HEK293 (cell line): ENCODE results near the gene PPP1R3G.

Experiments
- CTCF ChIP-seq: fragments of 450-650 bp; formaldehyde crosslinking; IDR thresholded peaks from 2 replicates; pipeline ENCODE4 v1.5.1; 2016; ENCODE audit warnings: missing biosample characterization, missing genetic modification characterization
- ZNF354C ChIP-seq: fragments of 450-650 bp; formaldehyde crosslinking; IDR thresholded peaks from 2 replicates; pipeline ENCODE4 v1.5.1; 2016; ENCODE audit warnings: missing biosample characterization, missing genetic modification characterization, low read depth, borderline replicate concordance

GRCh38 chr6:5095236-5095635 lies 10.1 kb downstream of the PPP1R3G start:
- TF ChIP-seq CTCF (tag by site-specific recombination), result no peak
- no peak for TF ChIP-seq ZNF354C (tag by site-specific recombination)
